ENCODE measurements around the gene DGCR2.

DNA sequence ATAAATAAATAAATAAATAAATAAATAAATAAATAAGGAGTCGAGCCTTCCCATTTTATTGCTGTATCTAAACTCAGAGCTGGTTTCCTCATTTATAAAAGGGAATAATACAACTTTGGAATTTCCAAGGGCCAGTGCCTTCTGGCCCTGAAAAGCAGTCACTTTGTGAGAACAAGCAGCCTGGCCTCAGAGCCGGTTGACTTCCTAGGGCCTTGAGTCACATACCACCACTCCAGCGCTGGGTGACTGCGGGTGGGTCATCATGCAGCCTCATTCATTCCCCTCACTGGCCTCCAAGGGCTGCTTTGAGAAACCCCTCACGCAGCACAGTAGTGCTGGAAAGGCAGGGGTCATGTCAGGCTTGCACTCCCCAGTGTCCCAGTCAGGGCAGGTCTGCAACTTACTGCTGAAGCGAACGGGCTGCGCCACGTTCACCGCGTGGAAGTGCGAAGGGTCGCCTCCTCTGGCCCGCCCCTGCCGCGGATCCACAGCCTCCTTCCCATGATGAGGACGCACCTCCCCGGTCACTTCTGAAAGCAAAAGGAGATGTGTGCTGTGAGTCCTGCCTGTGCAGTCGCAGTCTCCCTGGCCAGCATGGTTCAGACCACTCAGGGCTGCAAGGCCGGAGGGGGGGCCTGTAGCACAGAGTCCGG lies 54.4 kb downstream of the DGCR2 start:
- TF ChIP-seq POLR2AphosphoS5 (IDR thresholded peaks at IDR 0.05), result no peak
- TF ChIP-seq POLR2A (IDR thresholded peaks at IDR 0.05), result no peak

Data from spleen (tissue), 3 donors.